Measurements from ENCODE around the gene CMSS1.

CMSS1 gene

DNA sequence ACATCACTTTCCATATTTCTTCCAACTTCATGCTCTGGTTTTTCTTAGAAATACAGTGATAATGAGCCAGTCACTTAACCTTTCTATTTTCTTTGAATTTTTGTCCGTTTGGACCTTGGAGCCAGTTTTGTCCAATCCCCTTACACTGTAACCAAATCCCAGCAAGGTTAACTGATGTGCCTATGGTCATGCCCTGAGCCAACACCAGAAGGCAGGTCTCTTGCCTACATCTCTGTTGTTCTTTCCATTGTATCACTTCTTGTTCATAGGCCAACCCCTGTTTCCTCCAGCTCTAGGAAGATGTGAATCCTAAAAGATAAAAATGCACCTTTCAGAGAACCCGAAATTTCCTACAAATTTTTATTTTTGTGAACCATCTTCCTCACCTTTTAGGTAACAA, 122.7 kb downstream of the CMSS1 start:
- no peak for FAIRE-seq

DNA sequence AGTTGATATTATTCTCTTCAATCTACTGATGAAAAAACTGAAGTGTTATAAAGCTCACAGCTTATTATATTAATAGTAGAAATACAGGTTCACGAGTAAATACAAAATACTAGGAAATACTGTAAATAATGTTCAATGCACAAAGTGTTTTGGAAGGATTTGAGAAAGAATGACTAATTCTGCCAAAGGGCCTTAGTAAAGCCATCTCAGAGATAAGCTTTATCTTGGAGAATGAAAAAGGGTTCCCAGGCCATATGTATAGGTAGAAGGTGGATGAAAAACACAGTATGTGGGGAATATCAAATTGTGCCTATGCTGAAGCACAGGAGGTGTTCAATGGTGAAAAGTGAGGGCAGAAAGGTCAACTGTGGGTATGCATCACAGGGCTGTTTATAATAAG, 123.5 kb downstream of the CMSS1 start:
- no peak for FAIRE-seq

DNA sequence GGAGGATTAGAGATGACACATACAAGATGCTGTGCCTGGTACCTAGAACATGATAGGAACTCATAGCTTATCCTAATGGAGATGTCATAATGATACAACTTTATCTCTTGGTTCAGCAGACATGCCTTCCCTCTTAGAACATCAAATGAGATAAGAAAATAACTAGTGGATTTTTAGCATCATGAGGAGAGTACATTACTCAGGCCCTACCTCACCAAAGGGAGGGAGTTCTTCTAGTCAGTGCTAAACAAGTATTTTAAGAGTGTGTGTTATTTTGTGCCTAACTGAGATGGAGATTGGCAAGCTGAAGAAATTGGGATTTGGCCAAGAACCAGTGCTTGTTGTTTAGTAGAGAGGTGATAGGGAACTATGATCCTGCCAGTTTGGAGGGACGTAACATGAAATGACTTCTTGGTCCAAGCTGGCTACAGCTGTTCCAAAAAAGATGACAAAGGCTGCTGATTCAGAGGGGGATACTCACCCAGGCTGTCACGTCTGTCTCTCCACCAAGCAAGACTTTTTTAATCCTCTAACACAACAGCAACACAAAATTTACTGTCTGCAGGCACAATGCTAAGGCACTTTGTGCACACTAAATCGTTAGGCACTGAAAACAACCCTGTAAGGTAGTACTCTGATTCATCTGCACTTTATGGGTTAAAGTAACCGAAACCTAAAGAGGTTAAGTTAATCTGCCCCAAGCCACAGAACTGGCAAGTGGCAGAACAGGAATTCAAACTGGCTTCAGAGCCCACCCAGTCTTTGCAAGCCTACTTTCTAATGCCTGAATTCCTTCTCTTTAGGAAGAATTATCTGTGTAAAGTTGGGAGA, 126.5 kb downstream of the CMSS1 start:
- FAIRE-seq, result no peak

DNA sequence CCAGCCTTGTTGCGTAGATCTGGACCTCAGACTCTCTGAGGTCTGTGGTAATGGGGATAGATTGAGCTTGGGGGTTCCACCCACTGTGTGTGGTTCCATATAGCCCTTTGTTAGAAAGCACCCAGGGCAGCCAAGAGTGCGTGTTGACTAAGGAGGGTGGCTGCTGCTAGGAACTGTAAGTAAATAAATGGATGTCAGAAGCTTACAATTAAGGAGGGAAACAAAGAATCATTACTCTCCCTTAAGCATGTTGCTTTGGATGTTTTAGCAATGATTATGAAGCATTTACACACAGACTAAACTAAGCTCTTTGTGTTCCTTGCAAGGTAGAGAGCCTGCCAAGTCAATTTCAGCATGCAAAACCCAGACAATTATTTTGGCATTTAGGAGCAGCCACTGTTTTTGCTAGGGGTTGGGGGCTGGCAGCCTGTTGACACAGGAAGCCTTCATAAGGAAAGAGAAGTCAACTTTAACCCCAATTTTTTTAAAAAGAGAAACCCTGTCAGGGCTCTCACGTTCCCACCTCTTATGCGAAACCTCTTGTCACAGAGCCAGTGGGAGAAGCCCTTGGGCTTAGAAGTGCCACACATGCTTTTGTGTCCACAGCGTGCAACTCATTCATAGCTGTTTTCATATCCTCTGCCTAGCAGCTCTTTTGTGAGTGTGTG, 127.8 kb downstream of the CMSS1 start:
- no peak for FAIRE-seq

DNA sequence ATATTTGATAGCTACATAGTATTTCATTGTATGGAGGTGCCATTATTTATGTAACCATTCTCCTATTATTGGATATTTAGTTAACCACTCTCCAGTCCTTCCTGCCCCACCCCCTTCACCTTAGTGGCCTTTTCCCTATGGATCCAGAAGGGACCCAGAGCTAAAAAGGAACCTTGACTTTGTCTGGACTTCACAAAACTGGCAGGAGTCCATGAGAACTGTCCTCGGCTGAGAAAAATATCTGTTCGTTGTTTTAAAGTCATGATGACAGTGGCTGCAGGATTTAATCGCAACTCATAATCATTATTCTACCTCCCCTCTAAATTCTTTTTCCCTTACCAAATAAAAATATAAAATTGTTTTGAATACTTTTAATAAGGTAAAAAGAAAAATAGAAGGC, 129.7 kb downstream of the CMSS1 start:
- FAIRE-seq, result no peak

DNA sequence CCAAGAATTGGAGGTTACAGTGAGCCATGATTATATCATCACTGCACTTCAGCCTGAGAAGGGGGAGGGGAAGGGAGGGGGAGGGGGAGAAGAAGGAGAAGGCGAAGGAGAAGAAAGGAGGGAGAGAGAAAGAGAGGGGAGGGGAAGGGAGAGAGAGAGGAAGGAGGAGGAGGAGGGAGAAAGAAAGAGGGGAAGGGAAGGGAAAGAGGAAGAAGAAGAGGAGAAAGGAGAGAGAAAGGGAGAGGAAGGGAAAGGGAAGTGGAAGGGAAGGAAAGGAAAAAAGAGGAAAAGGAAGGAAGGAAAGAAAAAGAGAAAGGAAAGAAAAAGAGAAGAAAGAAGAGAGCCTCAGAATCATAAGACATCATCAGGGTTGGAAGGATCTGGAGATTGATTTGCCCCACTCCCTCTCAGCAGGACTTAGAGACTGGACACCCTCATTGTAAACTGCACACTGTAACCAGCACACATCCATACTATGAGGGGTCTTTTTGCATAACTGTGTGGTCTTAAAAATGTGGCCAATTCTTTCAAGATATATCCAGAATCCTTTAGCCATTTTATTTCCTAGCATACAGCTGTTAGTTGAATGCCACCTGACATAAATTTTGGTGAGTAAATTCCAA, 130.9 kb downstream of the CMSS1 start:
- FAIRE-seq, result no peak

DNA sequence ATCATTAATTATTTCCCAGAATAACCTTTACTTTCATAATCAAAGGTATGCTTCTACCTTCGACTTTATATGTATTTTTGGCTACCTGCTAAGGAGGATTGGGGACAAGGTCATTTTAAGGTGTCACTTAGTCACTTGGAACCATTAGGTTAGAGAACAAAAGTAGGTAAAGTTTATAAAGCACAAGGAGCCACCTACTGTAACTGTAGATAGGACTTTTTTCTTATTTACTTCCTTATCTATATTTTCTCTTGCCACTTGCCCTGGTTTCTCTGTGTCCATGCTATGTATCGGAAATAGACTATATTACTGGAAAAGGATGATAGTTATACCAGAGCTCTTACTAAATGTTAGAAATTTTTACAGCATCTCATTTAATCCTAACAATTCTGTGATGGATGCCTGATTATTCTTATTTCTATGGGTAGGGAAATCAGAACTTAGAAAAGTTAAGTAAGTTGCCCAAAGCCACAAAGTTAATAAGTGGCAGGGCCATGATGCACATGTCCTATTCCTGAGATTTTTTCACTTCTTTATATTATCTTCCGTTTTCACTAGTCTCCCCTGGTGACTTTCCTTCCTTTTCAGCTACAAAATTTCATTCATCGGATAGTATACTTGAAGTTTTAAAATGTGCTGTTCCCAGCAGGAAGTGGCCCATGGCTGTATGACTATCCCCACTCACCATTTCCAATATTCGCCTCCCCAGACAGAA, 132.5 kb downstream of the CMSS1 start:
- no peak for FAIRE-seq

DNA sequence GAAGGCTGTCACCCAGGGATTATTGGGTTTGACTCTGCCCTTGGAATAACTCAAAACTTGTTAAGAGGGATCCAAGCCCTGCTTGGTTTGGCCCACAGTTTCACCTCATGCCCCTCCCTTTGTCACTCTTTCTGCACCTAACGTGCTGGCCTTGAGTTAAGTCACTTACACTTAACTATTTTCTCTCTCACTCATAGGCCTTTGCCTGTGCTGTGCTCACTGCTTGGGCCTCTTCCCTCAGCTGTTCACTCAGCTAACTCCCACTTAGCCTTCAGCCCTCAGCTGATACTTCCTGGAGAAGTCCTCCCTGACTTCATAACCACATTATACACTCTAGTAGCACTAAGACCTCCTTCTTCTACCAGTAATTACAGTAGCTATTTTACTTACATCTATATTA, 133.3 kb downstream of the CMSS1 start:
- no peak for FAIRE-seq

DNA sequence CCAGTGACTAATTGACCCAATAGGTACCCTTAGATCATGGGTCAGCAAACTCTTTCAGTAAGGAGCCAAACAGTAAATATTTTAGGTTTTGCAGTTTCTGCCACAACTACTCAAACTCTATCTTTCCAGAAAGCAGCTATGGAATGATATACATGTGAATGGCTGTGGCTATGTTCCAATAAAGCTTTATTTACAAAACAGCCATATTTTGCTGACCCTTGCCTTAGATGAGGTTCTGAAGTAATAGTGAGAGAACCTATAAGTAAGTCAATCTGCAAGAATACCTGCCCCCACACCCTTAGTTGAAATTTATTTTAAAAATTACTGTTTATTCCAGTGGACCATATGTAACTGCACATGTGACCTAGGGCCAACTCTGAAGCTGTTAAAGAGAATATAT, 134.0 kb downstream of the CMSS1 start:
- no peak for FAIRE-seq

DNA sequence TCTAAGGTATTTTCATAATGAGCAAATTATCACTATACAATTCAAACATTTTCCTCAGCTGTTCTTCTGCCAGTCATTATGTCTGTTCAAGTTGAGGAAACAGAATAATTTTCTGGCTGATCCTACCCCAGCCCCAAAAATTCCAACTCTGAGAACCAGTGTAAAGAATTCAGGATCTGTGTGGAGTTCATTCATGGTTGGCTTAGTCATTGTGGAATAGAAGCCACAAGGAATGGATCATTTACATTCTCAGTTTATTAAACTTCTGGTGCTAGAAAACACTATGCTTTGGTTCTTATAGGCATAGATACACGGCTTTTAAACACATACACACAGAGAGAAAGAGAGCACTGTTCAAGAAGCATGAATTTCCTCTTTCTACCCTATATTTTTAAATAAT, 134.6 kb downstream of the CMSS1 start:
- FAIRE-seq, result no peak

DNA sequence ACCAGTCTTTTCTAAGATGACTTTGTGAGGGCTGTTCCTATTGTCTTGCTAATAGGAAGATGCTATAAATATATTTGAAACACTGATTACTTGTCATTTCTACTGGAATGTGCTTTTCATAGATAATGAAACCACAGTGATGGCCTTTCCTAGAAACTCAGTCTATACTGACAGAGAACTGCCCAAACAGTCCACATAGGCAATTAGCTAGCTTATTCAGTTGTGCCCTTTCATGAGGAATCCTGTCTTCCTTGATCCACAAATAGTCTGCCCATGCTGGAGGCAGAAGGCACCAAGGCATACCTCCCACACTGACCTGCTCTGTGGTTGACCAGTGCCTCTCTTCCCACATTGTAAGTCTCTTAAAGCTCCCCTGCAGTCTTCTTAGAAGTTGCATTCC, 135.9 kb downstream of the CMSS1 start:
- FAIRE-seq, result no peak

DNA sequence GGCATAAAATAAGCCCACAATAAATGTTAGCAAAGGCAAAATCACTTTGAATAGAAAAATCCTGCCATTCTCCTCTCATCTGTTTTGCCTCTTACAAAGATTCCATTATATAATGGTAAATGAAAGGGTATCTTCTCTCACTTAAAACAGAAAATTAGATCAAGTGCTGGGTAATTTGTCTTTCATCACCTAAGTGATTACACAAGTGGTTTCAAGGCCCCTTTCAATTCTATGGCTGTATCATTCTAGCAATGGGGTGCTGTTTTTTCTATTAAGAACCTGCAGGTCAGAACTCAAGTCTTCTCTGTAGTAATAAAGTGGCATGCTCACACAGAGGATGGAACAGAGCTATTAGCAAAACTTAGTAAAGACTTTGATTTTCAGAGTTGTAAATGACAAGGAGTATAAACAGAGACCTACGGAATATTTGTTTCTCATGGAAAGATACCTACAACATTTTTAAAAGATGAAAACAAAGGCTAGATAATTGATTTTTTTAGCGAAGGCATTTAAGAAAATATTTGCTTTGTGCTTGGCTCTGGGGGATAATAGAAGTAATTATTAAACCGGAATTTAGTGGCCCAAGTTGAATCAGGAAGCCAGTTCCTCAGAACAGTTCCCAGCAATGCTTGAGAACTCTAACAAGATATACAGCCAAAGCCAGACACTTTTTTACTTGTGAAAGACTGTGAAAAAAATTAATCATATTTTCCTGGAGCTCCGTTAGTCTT, 137.4 kb downstream of the CMSS1 start:
- FAIRE-seq, result no peak

DNA sequence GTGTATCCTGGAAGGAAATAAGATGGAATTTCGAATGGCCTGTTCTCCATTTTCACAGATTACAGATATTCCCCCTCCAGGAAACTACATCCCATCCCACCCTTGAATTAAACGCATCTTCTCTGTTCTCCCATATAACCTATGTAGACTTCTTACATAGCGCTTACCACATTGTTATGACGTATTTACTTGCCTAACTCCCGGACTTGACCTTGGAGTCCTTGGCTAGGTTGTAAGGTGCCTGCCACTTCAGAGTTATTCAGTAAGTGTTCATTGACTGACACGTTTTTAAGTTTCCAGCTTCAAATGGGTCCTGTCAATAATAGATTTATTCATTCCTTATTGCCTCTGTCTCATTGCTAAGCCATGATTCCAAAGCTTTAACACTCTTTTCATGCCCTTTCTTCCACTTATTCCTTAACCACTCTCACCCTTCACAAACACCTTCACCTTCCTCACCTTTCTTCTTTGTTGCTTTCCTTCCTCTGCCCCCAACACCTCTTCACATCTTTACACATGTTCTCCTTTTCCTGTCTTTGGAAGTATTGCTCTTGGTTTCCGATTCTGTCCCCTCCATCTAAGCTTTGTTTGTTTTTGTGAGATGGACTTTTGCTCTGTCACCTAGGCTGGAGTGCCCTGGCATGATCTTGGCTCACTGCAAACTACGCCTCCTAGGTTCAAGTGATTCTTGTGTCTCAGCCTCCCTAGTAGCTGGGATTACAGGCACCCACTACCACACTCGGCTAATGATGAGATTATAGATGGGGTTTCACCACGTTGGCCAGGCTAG, 138.3 kb downstream of the CMSS1 start:
- no peak for FAIRE-seq

DNA sequence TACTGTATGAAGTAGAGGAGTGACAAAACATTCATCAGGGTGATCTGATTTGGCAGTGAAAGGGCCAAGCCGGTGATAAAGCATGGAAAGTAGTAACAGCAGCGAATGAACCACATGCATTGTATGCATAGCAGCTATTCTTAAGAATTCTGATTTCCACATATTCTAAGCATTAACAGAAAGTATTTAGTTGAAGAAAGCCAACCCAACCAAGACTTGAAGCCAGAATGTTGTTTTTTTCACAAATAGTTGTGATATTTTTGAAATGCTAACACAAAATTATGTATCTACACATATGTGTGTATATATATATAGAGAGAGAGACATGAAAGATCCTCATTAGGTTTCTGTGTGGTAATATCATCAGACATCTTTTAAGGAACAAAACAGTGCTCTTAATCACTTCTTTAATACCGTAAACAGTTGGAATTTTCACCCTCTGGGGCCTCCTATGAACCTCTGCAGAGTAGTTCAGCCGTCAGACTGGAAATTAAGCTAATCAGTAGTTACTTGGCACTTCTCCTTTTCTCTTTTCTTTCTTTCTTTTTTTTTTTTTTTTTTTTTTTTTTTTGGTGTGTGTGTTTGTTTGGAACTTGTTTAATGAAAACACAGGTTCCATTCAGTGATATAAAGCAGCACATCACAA, 139.6 kb downstream of the CMSS1 start:
- FAIRE-seq, result no peak

DNA sequence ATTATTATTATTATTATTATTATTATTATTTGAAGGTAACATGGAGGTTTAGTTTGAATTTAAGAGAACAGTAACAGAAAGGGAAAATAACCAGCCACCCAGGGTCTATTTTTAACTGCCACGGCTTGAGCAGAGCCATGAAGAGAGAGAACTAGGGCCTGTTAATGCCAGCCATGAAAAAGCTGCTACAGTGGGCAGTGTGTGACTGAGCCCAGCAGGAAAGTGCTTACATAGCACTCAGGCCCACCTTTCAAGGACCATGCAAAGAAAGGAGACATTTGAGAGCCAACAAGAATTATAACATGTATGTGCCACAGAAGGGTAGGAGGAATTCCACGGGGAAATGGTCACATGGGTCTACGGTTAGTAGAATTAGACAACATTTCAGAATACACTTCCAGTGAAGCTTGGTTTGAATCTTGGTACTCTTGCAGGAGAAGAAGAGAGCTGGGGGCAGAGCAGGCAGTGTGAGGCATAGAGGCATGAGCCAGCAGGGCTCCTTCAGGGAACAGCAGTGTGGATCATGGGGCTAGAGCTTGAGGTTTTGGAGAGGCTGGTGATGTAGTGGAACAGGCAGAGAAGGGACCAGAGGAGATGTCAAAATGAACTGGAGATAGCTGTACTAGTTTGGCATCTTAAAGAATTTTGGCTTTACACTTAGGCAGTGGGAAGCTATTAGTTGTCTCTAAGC, 140.7 kb downstream of the CMSS1 start:
- FAIRE-seq, result no peak

DNA sequence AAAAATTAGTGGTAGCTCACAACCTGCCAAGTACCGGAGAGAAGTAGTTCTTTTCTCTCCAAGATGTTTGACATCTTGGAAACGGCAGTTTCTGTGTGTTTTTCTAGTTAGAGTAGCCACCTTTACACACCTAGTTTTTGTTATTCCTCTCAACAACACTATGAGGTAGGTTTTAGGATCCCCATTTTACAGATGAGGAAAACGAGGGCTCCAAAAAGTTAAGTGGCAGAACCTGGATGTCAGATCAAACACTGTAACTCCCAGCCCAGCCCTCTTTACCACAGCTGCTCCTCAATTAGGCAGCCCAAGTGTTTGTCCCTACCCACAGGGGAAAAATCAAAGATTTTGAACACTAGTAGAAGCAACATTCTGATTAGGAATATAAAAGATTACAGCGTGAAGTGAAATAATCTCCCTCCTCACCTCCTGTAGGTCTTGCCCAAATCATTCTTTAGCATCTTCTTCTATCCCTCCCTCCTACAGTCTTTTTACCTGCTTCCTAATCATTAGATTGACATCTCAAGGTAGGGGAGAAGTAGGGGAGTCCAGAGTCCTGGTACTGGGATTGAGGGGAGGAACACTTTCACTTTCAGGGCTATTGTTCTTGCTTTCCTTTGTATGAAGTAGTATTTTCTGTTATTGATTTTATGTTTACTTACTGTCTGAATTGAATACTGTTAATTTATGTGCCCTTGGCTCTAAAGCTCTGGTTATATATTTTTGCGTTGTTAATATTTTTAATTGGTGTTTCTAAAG, 142.6 kb downstream of the CMSS1 start:
- no peak for FAIRE-seq

DNA sequence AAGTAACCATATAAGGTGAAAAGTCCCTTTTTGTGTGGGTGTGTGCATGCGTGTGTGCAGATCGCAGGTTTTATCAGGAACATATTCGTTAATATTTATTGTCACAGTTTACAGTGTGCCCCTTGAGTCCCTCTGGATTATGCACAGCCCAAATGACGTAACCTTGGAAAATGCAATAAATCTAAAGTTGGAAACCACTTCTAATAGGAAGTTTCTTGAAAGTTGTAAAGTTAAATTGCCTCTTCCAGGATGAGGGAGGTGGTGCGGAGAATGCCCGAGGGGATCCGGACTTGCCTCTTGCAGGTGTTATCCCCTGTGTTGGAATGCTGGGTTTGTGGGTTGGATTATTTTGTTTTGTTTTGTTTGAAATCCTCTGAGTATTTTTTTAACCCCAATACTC, 143.3 kb downstream of the CMSS1 start:
- no peak for FAIRE-seq

DNA sequence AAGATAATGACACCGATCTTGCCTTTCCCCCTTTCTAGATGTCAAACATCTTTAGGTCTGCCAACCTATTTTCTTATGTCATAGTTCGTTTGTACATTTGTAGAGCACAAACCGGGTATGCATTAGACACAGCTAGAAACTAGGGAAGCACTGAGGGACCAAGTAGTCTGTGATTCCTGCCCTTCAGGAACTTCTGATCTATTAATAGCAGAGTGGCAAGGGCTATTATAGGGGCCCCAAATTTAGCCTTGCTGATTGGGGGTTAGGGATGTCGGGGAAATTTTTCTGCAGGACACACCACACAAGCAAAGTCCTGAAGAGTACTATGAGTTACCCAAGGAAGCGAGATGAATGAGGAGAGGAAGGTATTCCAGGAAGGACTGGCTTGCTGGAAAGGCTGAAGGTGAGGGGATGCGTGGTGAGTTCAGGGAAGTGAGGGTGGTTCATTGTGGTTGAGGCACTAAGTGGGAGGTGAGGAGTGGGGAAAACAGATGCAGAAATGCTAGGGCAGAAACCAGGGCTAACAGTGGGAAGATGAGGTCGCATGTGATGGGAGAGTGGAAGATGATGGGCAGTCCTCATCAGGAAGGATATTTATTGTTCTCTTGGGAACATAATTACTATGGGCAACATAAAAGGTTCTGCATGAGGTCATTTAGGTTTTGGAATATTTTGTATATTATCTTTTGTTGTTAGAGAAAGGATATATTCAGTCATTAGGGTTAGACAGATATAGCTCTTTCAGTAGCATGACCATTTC, 144.3 kb downstream of the CMSS1 start:
- FAIRE-seq, result no peak

DNA sequence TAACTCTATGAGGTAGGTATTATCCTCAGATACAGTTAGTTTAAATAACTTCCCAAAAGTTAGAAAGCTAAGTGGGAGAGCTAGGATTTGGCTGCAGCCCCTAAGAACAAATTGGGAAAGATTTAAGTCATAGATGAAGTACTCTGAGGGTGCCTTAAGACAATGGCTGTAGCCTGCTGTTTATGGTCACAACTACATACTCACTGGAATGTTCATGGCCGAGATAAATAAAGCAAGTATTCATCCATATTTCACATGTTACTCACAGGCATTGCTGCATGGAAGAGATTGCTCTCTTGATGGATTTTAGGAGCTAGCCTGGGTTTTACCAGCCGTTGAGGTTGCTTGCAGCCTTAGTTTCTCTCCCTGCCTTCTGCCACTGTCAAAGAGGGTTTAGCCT, 145.0 kb downstream of the CMSS1 start:
- no peak for FAIRE-seq

All from islet of Langerhans (tissue), 1 donor.